Stimulated activated CD4-positive, alpha-beta T cell treated with anti-CD3 and anti-CD28 coated beads, Interleukin-2, amount 100 ng/mL, for 48 hours (primary cell): ENCODE results near the gene AFAP1.

Experiments
- DNase-seq, 2 donors: peaks; one replicate each; pipeline ENCODE4 v3.0.0-alpha.2; 2020

The AFAP1 gene

GRCh38 chr4:7766086-7766485 lies 173.6 kb downstream of the AFAP1 start:
- no peak for DNase-seq

- DNase-seq: no peak
Observed at GRCh38 chr4:7765666-7766065, 174.0 kb downstream of the AFAP1 start.

- DNase-seq: no peak
Observed at GRCh38 chr4:7764466-7764865, 175.2 kb downstream of the AFAP1 start.

- DNase-seq: no peak
Observed at GRCh38 chr4:7763788-7764187, 175.9 kb downstream of the AFAP1 start.

GRCh38 chr4:7763106-7763505 lies 176.6 kb downstream of the AFAP1 start:
- no peak for DNase-seq

- no peak for DNase-seq
Observed at GRCh38 chr4:7762376-7763030, 177.2 kb downstream of the AFAP1 start.

- DNase-seq: peak; percentile 40 to 54
Observed at GRCh38 chr4:7761720-7762119, 177.9 kb downstream of the AFAP1 start.

- no peak for DNase-seq
Observed at GRCh38 chr4:7761312-7761711, 178.3 kb downstream of the AFAP1 start.

GRCh38 chr4:7760706-7761105 lies 179.0 kb downstream of the AFAP1 start:
- DNase-seq: no peak

GRCh38 chr4:7760228-7760627 lies 179.4 kb downstream of the AFAP1 start:
- DNase-seq: no peak

GRCh38 chr4:7759635-7760034 lies 180.0 kb downstream of the AFAP1 start:
- no peak for DNase-seq

- DNase-seq: peak; percentile 41 to 54
Observed at GRCh38 chr4:7759216-7759615, 180.4 kb downstream of the AFAP1 start.

- no peak for DNase-seq
Observed at GRCh38 chr4:7758476-7758875, 181.2 kb downstream of the AFAP1 start.

GRCh38 chr4:7757501-7758471 lies 181.9 kb downstream of the AFAP1 start:
- DNase-seq: no peak

- no peak for DNase-seq
Observed at GRCh38 chr4:7756561-7757355, 182.9 kb downstream of the AFAP1 start.

- DNase-seq: no peak
Observed at GRCh38 chr4:7756071-7756470, 183.6 kb downstream of the AFAP1 start.

- DNase-seq: no peak
Observed at GRCh38 chr4:7755561-7755960, 184.1 kb downstream of the AFAP1 start.

- no peak for DNase-seq
Observed at GRCh38 chr4:7754565-7755262, 184.9 kb downstream of the AFAP1 start.

- no peak for DNase-seq
Observed at GRCh38 chr4:7753931-7754465, 185.7 kb downstream of the AFAP1 start.

GRCh38 chr4:7753271-7753670 lies 186.4 kb downstream of the AFAP1 start:
- DNase-seq: no peak

GRCh38 chr4:7752649-7753048 lies 187.0 kb downstream of the AFAP1 start:
- no peak for DNase-seq

- DNase-seq: no peak
Observed at GRCh38 chr4:7750972-7751371, 188.7 kb downstream of the AFAP1 start.
